GM12873 (cell line): ENCODE results near the gene CPM.

Source experiments
- CTCF ChIP-seq: IDR thresholded peaks from 2 replicates; pipeline ENCODE4 v1.5.1; 2012; ENCODE audit warnings: low read depth, mild to moderate bottlenecking, moderate library complexity, low read length, control low read depth; ENCODE audit not compliant: insufficient read depth; ENCODE audit errors: missing control alignments

The CPM gene

GRCh38 chr12:68832504-68832867 lies 100.5 kb downstream of the CPM start:
- TF ChIP-seq CTCF = no peak

- TF ChIP-seq CTCF = no peak
Measured at GRCh38 chr12:68831751-68832503, 101.0 kb downstream of the CPM start.

- no peak for TF ChIP-seq CTCF
Measured at GRCh38 chr12:68831272-68831671, 101.7 kb downstream of the CPM start.

- TF ChIP-seq CTCF = no peak
Measured at GRCh38 chr12:68828672-68829068, 104.3 kb downstream of the CPM start.

- no peak for TF ChIP-seq CTCF
Measured at GRCh38 chr12:68827895-68828671, 104.9 kb downstream of the CPM start.

- no peak for TF ChIP-seq CTCF
Measured at GRCh38 chr12:68825569-68826217, 107.3 kb downstream of the CPM start.

GRCh38 chr12:68824597-68825250 lies 108.2 kb downstream of the CPM start:
- TF ChIP-seq CTCF = no peak
